GM19467 (cell line): Measurements from ENCODE around the gene PPRC1.

Source experiments
- ATAC-seq: cut with Tn5 transposase; IDR thresholded peaks from one replicate; pipeline ENCODE4 v1.9.1; 2021; ENCODE audit warnings: mild to moderate bottlenecking, moderate library complexity; ENCODE audit not compliant: unreplicated experiment

The PPRC1 gene

DNA sequence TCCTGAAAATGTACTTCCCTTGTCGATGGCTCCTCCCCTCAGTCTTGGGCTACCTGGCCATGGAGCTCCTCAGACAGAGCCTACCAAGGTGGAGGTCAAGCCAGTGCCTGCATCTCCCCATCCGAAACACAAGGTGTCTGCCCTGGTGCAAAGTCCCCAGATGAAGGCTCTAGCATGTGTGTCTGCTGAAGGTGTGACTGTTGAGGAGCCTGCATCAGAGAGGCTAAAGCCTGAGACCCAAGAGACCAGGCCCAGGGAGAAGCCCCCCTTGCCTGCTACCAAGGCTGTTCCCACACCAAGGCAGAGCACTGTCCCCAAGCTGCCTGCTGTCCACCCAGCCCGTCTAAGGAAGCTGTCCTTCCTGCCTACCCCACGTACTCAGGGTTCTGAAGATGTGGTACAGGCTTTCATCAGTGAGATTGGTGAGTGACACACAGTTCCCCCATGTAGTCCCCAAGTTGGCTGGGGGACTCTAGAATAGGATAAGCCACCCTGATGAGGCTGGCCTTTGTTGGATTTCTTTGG is 8.8 kb downstream of the PPRC1 start:
- ATAC-seq, result no peak

GRCh38 chr10:102146971-102147428 is 14.2 kb downstream of the PPRC1 start:
- no peak for ATAC-seq

GRCh38 chr10:102147561-102147960 is 14.7 kb downstream of the PPRC1 start:
- no peak for ATAC-seq

DNA sequence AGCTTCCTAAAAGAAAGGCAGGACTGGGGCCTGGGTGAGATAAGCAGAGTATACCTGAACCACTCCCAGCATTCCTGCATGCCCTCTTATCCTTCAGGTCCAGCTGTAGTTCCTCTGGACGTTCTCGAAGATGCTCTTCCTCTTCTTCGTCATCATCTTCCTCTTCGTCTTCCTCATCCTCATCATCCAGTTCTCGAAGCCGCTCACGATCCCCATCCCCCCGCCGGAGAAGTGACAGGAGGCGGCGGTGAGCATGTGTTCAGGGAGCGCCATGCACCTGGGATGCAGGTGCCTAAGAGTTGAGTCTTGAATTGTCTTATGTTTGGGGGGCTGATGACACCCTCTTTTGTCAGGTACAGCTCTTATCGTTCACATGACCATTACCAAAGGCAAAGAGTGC is 15.4 kb downstream of the PPRC1 start:
- ATAC-seq, result no peak

DNA sequence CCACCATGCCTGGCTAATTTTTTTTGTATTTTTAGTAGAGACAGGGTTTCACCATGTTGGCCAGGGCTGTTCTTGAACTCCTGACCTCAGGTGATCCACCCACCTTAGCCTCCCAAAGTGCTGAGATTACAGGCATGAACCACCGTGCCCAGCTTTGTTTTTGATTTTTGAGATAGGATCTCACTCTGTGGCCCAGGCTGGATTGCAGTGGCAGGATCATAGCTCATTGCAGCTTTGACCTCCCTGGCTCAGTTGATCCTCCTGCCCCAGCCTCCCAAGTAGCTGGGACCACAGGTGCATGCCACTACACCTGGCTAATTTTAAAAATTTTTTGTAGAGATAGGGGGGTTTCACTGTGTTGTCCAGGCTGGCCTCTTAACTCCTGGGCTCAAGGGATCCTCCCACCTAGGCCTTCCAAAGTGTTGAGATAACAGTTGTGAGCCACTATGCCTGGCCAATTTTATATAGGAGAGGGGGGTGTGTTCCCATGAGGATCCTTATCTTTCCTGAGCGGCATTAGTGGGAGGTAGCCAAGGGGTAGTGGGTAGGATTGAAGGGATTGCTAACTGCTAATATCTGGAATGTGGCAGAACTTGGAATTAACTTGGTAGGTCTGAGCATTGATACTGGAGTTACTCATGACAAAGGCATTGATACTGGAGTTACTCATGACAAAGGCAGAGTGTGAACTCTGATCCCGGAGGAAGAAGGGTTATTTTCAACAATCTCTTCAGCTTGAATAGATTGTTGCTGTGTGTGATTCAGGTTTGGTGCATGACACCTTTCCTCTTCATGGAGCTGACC is 18.3 kb downstream of the PPRC1 start:
- no peak for ATAC-seq

- ATAC-seq, result peak; percentile 87
Measured at GRCh38 chr10:102151774-102152544, 19.1 kb downstream of the PPRC1 start, which contains the start of gene NOLC1. Gene NOLC1, plus strand, starts transcription at chr10:102152389. Its CDS starts 22 bp downstream, at chr10:102152411.

GRCh38 chr10:102152545-102152890 is 19.7 kb downstream of the PPRC1 start:
- ATAC-seq, result peak; percentile 22

DNA sequence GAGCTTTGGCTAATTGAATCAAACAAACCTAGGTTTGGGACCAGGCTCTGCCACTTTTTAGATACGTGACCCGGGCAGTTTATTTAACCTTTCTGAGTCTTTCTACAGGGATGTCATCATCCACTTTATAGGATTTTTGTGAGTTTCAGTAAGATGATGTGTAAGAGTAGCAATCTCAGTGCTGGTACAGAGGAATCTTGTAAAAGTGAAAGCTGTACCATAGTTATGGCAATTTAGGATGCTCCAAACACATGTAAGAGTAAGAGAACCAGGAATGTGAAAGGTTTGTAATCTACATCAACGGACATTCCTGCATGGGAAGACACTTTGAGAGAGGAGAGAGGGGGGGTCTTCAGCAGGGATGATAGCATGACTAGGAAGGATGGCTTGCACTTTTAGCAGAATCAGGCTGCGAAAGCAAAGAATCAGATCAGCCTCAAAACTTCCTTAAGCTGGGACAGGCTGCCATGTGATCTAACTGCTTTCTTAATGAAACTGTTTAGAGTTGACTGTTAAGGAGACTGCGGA is 20.3 kb downstream of the PPRC1 start:
- no peak for ATAC-seq

DNA sequence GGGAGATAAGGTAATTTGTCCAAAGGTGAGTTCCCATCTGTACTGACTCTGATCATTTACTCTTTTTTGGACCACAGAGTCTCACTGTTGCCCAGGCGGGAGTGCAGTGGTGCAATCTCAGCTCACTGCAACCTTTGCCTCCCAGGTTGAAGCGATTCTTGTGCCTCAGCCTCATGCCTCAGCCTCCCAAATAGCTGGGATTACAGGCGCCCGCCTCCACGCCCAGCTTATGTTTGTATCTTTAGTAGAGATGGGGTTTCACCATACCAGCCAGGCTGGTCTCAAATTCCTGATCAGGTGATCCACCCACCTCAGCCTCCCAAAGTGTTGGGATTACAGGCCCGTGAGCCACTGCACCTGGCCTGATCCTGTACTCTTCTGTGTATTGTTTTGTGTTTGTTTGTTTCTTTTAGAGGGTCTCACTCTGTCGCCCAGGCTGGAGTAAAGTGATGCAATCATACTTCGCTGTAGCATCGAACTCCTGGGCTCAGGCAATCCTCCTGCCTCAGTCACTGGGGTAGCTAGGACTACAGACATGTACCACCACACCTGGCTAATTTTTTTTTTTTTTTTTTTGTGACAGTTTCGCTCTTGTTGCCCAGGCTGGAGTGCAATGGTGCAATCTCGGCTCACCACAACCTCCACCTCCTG is 21.8 kb downstream of the PPRC1 start:
- ATAC-seq, result no peak

GRCh38 chr10:102157224-102157623 is 24.4 kb downstream of the PPRC1 start:
- no peak for ATAC-seq

DNA sequence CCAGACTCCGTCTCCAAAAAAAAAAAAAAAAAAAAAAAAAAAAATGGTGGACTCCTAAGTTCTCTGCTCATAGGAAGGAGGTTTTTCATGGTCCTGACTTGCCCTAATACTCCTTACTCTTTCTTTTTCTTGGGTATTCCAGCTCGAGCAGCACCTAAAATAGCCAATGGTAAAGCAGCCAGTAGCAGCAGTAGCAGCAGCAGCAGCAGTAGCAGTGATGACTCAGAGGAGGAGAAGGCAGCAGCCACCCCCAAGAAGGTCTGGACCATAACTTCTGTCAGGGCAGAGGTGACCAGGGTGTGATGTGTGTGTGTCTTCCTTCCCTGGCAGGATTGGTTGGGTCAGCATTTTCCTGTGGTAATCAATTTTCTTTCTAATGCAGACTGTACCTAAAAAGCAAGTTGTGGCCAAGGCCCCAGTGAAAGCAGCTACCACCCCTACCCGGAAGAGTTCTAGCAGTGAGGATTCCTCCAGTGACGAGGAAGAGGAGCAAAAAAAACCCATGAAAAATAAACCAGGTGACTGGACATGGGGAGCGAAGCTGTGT is 26.3 kb downstream of the PPRC1 start:
- no peak for ATAC-seq

GRCh38 chr10:102159831-102160230 is 27.0 kb downstream of the PPRC1 start:
- ATAC-seq, result no peak

GRCh38 chr10:102163342-102163989 is 30.6 kb downstream of the PPRC1 start:
- ATAC-seq, result no peak

GRCh38 chr10:102167861-102168260 is 35.0 kb downstream of the PPRC1 start:
- no peak for ATAC-seq

- no peak for ATAC-seq
Measured at GRCh38 chr10:102170602-102171001, 37.8 kb downstream of the PPRC1 start.

DNA sequence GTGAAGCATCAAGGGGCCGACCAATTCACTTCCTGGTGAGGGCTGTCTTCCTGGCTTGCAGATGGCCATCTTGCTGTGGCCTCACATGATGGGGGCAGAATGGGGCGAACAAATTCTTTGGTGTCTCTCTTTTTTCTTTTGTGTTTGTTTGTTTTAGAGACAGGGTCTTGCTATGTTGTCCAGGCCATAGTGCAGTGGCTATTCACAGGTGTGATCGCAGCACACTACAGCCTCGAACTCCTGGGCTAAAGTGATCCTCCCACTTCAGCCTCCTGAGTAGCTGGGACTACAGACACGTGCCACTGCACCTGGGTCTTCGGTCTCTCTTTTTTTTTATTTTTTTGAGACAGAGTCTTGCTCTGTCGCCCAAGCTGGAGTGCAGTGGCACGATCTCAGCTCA is 39.4 kb downstream of the PPRC1 start:
- ATAC-seq, result no peak

DNA sequence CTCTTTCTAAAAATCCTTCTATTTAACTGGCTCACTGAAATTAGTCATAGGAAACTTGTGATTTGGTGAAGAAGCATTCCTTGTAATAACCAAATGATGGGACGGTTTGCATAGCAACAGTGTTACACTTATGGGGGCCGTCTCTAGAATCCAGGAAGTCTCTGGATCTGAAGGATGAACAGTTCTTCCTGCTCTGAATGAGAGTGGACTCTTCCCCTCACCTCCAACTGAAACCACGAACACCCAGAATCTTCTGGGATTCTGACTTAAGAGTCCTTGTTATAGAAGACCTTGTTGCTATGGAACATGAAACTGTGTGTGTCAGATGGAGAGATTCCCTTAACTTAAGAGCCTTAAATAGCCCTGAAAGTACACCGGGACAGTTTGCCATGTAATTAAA is 42.6 kb downstream of the PPRC1 start:
- no peak for ATAC-seq

GRCh38 chr10:102184606-102185005 is 51.8 kb downstream of the PPRC1 start:
- no peak for ATAC-seq

DNA sequence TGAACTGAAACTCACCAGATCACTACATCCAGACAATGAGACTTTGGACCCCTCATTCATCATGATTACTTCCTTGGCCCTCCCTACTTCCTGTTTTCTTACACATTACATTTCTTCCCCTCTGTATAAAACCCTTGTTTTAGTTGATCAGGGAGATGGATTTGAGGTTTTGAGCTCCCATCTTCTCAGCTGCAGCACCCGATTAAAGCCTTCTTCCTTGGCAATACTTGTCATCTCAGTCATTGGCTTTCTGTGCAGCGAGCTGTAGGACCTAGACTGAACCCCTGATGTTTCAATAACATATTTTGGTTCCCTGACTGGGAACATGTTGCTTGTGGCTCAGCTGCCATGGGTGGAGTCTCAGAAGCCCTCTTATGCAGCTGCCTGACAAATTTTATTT is 52.4 kb downstream of the PPRC1 start:
- ATAC-seq, result no peak

GRCh38 chr10:102185811-102186527 is 53.1 kb downstream of the PPRC1 start:
- no peak for ATAC-seq
